Skin epidermis (tissue), 12 donors: ENCODE measurements around the gene CD44.

Experiments
- H3K27ac ChIP-seq, 21 experiments: fragments of 200-600 bp; sonication (generic) in 11 of 21; one replicate each; pipeline ENCODE4 v1.5.0; 2020; ENCODE audit warnings: mild to moderate bottlenecking in 3 of 21, inconsistent platforms in 2 of 21, moderate library complexity in 2 of 21
- H3K4me3 ChIP-seq, 7 experiments: fragments of 200-600 bp; sonication (generic) in 2 of 7; one replicate each; pipeline ENCODE4 v1.5.0; 2020; ENCODE audit warnings: inconsistent platforms in 2 of 7, mild to moderate bottlenecking in 2 of 7, moderate library complexity in 1 of 7

Gene CD44

GRCh38 chr11:35262735-35263134 is 123.8 kb downstream of the CD44 start:
- H3K4me3 ChIP-seq, result no peak overlapping the region
- H3K27ac ChIP-seq, result no peak overlapping the region

GRCh38 chr11:35265755-35266454 is 126.9 kb downstream of the CD44 start:
- no peak overlapping the region for H3K4me3 ChIP-seq
- peak overlapping the region in 1 of 21 experiments; percentile 18 for H3K27ac ChIP-seq

DNA sequence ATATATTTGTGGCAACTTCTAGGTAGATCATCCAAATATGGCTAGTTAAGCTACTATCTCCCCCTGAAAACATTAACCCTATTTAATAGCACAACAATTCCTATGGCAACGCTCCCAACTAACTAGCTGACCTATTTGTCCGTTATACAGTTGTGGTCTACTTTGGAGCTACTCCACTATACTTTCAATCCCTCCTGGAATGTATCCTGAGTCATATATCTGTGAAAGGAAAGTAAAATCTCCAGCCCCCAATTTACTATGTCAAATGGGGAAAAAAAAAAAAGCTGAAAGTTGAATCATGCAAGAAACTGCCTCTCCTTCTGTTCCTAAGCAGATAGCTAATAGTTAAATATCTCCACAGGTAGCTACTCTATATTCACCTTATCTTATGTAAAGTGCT is 128.5 kb downstream of the CD44 start:
- Histone ChIP-seq H3K4me3 (no peak overlapping the region), H3K27ac (no peak overlapping the region)

- Histone ChIP-seq H3K27ac (no peak overlapping the region), H3K4me3 (no peak overlapping the region)
Observed at GRCh38 chr11:35270342-35270741, 131.4 kb downstream of the CD44 start.

GRCh38 chr11:35271031-35271430 is 132.1 kb downstream of the CD44 start:
- Histone ChIP-seq H3K27ac (no peak overlapping the region), H3K4me3 (no peak overlapping the region)

DNA sequence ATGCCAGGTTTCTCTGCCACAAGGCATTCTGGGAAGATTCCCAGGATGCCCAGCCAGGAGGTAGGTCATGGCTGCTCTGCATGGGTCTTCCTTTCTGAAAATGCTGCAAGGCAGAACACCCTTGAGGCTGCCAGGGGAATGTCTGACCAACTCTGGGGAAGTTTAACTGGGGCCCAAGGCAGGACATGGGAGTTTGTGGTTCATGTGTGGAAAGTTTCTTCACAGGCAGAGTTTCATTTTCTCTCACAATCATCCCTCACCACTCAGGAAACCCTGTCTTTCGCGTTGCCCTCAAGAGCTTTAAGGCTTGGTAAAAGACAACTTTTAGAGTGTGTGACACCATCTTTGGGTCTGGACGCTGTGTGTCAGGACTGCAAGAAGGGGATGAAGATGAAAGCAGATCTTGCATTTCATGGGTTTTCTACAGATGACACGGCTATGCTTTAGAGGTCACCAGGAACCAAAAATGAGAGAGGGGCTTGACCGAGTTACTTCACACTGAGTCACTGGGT is 133.5 kb downstream of the CD44 start:
- Histone ChIP-seq H3K4me3 (no peak overlapping the region), H3K27ac (peak overlapping the region in 5 of 21 experiments; percentile 22 to 75 (median 39))

DNA sequence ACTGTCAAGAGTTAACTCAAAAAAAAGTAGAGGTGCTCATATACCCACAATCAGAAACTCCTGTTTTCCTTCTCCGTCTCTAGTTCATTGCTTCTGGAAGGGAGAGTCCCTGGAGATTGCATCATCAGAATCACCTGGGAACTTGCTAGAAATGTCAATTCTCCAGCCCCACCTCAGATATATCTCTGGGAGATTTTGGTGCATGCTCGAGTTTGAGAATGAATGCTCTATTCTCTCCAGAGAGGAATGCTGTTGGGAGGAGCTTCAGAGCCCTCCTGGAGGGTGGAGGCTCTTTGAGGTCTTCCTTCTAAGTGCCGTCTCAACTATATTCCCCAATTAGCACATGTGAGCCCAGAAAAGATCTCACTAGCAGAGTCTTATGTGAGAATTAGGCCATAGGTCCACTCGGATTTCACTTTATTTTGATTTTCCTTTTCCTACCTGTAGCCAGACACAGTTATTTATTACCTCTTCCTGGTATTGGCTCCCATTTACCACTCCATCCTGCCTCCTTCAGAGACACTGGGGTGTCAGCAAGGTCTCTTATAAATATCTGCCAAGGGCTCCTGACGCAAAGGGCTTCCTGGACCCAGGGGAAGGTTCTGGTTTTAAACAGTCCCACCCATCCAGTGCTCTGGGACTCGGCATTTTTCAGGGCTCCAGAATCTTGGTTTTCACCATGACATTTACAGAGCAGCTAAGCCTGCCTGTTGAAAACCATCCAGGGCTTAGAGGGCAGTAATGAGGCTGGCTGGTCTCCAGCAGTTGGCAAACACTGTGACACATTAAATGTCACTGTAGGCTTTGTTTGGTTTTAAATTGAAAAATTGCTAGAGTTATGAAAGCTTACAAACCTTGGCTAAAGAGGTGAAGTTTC is 136.2 kb downstream of the CD44 start:
- Histone ChIP-seq H3K27ac (peak overlapping the region in 19 of 21 experiments; percentile 31 to 85 (median 73)), H3K4me3 (no peak overlapping the region)

DNA sequence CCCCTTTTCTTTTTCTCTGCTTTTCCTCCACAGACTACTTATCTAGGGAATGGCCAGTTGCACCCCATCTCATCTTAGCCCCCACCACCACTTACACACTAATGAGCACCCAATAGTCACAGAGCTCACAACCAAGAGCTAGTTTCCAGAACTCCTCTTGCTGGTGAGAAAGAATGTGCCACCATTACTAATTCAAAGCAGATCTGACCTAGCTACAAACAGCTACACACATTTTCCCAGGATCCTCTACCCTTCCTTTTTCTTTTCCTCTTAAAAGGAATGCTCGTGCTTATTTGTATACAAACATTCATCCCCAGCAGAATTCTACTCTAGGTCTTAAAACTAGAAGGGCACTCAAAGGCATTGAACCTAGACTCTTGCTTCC is 136.8 kb downstream of the CD44 start:
- H3K4me3 ChIP-seq, result no peak overlapping the region
- peak overlapping the region in 19 of 21 experiments; percentile 31 to 85 (median 73) for H3K27ac ChIP-seq

GRCh38 chr11:35276396-35277145 is 137.6 kb downstream of the CD44 start:
- peak overlapping the region in 18 of 21 experiments; percentile 31 to 85 (median 73) for H3K27ac ChIP-seq
- no peak overlapping the region for H3K4me3 ChIP-seq

DNA sequence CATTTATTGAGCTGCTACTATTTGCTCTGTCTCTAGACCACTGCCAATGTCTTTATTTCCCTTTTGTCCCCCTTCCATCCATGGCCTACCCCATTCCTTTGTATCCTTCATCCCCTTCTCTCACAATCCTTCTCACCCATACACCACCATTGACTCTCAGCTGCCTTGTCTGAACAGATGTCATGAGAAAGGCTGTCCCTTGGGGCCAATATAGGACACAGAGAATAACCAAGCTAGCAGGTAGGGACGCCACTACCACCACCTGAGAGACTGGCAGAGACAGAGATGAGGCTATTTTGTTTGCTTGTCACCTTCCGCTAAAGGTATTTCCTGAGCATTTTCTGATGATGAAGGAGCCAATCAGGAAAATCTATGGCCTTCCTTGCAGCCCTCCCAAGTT is 138.9 kb downstream of the CD44 start:
- Histone ChIP-seq H3K4me3 (no peak overlapping the region), H3K27ac (peak overlapping the region in 3 of 21 experiments; percentile 70 to 78 (median 73))

DNA sequence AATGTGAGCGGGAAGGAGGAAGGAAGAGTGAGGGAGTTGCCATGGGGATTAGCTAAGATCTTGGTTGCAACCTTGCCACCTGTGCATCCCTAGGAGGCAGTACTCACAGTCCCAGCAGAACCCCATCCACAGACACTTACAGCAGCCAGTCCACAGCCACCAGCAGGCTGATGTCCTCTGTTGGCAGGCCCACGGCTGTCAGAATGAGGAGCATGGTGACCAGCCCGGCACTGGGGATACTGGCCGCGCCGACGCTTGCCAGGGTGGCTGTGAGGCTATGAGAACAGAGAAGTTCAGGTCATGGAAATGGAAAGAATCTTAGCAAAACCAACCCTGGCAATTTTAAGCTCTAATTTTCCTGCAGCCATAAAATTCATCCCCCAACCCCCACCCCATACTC is 141.8 kb downstream of the CD44 start:
- Histone ChIP-seq H3K4me3 (no peak overlapping the region), H3K27ac (peak overlapping the region in 11 of 21 experiments; percentile 4 to 79 (median 54))

- peak overlapping the region in 11 of 21 experiments; percentile 4 to 88 (median 63) for H3K27ac ChIP-seq
- no peak overlapping the region for H3K4me3 ChIP-seq
Observed at GRCh38 chr11:35281169-35281688, 142.3 kb downstream of the CD44 start.
